GM19463 (cell line): ENCODE data around the gene CRISPLD2.
"Not testable (repeated sequence)": the region's sequence is repeated elsewhere in the genome, so short reads cannot be mapped to it uniquely, and the experiment has no call there.

Experiments used
- ATAC-seq: cut with Tn5 transposase; IDR thresholded peaks from one replicate; pipeline ENCODE4 v1.9.1; 2021; ENCODE audit warnings: mild to moderate bottlenecking, moderate library complexity; ENCODE audit not compliant: unreplicated experiment

The CRISPLD2 gene

GRCh38 chr16:84856203-84856581 lies 36.4 kb downstream of the CRISPLD2 start:
- ATAC-seq: not testable (repeated sequence)

- not testable (repeated sequence) for ATAC-seq
These were observed 37.0 kb downstream of the CRISPLD2 start for GRCh38 chr16:84856811-84857210.

DNA sequence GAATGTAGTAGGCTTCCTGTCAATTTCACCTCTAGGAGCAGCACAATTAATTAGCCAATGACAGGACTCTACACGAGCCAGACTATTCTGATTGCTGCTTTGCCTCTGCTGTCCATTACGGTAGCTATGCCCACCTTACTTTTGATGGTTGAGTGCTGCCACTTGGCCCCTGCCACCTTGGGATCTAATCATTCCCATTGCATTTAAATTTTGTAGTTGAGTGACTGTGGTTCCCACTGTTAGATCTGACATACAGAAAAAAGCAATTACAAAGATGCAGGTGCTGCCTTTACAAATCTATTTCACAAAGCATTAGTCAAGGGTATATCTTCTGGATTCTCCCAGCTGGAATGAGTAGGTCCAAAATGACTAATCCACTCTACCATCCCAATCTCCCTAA lies 39.9 kb downstream of the CRISPLD2 start:
- ATAC-seq: no peak

DNA sequence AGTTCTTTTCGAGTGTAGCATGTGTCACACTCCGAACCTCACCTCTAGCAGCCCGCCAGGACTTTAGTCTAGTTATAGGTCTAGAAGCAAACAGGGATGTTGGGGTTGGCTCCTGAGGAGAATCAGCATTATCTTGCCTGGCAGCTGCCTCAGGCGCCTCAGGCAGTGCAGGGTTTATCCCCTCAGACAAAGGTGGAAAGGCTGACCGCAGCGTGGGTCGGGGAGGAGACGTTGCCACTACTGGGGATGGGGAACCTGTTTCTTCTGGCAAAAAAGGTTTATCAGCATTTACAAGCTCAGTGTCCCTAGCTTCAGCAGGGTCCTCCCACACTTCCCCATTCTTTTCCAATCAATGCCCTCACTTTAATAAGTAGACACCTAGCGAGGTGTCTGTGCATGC lies 40.6 kb downstream of the CRISPLD2 start:
- no peak for ATAC-seq

DNA sequence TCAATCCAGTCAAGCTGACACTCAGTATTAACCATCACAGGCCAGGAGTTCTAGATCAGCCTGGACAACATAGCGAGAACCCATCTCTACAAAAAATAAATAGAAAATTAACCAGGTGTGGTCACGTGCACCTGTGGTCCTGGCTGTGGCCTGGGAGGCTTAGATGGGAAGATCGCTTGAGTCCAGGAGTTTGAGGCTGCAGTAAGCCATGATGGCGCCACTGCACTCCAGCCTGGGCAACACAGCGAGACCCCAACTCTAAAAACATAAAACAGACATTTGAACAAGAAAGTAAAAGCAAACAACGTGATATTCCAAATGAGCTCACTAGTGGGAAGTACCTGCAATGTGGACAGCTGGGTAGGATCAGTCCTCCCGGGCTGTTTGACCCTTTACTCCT lies 41.9 kb downstream of the CRISPLD2 start:
- no peak for ATAC-seq

- ATAC-seq: no peak
These were observed 43.2 kb downstream of the CRISPLD2 start for GRCh38 chr16:84862804-84863480.

GRCh38 chr16:84863481-84863814 lies 43.7 kb downstream of the CRISPLD2 start:
- ATAC-seq: no peak

DNA sequence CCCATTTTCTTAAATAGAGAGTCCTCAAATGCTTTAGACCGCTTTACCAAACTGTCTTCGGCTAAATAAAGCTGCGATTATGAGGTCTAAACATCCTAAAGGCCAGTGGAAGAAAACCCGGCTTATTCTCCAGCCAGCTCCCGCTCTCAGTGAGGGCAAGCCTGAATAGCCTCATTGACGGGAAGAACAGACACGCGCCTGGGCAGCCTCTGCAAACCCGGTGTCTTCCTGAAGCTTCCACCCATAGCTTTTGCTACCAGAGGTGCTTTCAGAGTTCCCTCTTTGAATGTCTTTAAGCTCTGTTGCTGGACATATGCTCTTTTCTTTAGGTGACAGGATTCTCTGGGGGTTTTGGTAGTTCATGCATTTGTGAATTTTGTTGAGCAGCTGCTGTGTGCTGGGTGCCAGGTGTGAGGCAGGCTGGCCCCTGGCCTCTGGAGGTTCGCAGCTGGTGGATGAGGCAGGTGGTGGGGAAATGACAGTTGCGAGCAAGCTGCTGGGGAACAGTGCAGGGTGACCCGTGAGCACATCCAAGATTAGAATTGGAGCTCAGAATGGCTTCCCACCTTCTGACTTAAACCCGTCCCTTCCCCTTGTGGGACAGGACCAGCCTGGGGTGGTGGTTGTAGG lies 44.7 kb downstream of the CRISPLD2 start:
- ATAC-seq: no peak

- no peak for ATAC-seq
These were observed 47.9 kb downstream of the CRISPLD2 start for GRCh38 chr16:84867696-84868095.

- ATAC-seq: no peak
These were observed 48.5 kb downstream of the CRISPLD2 start for GRCh38 chr16:84868328-84868727.

DNA sequence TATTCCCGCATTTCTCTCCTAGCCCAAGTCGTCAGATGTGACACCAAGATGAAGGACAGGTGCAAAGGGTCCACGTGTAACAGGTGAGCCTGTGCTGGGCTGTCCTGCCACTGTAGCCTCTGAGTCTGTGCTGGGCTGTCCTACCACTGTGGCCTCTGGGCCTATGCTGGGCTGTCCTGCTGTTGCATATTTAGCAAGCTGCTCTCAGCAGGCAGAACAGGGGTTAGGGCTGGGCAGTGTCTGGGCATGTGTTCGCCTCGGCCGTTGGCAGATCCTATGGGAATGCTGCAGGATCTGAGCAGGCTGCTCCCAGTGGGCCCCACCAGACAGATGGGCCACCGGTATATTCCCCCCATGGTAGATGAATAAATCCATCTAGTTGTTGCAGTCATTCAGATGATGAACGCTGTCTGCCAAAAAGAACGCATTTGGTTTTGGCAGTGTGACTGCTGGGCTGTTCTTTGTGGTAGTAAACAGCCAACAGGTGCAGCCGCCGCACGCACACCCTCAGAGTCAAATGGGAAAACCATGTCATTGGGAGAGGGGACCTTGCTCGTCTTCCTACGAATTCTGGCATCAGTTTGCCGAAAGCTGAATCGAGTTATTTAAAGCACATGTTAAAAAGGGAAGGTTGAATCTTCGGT lies 49.2 kb downstream of the CRISPLD2 start:
- ATAC-seq: no peak

GRCh38 chr16:84869473-84869845 lies 49.7 kb downstream of the CRISPLD2 start:
- ATAC-seq: no peak

- ATAC-seq: not testable (repeated sequence)
These were observed 53.2 kb downstream of the CRISPLD2 start for GRCh38 chr16:84872971-84873370.

DNA sequence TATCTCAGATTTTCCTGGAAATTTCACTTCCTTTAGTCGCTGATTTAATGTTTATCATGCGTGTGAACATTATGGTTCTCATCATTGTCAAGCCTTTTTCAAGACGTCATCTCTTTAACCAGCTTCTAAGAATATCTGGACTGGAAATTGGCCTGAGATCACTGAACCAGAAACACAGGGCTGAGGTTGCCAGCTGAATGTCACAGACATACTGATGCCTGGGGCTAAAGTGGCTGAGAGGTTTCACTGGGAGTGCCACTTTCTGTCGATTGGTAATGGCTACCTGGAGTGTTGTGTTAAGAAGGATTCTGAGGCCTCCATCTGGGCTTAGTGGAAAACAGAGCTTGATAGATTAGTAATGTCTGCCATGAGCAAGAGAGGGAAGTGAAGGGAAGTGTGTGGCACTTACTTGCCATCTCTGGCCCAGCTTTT lies 54.2 kb downstream of the CRISPLD2 start:
- ATAC-seq: no peak

GRCh38 chr16:84874553-84874952 lies 54.8 kb downstream of the CRISPLD2 start:
- no peak for ATAC-seq

- ATAC-seq: no peak
These were observed 55.2 kb downstream of the CRISPLD2 start for GRCh38 chr16:84874983-84875382.

DNA sequence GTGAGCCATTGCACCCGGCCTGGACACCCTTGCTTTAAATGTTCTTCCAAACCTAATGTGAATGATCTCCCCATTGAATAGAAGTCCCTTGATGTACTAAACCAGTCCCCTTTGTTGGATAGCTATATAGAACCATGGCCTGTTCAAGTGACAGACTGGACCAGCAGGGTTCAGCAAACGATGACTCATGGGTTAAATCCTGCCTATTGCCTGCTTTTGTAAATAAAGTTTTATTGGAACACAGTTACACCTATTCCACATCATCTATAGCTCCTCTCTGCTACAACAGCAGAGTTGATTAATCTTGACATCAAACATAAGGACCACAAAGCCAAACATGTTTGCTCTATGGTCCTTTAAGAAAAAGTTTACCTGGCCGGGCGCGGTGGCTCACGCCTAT lies 56.1 kb downstream of the CRISPLD2 start:
- no peak for ATAC-seq

DNA sequence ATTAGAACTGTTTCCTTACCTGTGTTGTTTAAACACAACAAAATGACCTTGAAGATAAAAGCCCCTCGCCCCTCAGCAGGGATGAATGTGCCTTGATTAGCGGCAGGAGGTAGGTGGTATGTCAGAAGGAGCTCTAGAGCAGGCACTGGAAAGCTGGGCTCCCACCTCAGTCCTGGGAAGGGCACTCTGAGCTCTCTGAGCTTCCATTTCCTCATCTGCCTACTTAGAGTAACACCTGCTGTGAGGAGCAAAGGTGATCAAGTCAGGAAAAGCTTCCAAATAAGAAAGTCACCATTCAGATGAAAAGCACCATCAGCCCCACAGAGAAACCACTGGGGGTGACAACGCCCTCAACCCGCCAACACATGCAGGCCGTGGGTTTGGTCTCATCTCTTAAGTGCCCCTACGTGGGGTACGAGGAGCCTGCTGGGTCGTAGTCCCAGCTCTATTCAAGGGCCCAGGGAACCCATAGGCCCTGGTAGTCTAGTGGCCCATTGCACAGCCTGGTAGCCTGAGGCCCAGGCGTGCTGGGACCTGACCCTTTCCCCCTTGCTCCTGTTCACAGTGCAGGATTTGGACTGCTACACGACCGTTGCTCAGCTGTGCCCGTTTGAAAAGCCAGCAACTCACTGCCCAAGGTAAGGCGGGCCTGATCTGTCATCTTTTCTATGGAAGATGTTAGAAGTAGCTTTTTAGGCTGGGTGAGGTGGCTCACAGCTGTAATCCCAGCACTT lies 57.3 kb downstream of the CRISPLD2 start:
- no peak for ATAC-seq

GRCh38 chr16:84878770-84879169 lies 59.0 kb downstream of the CRISPLD2 start:
- no peak for ATAC-seq

GRCh38 chr16:84879569-84880487 lies 60.0 kb downstream of the CRISPLD2 start:
- ATAC-seq: no peak
